Psoas muscle (tissue), 8 donors: ENCODE data around the gene SLAIN1. TPM values are rescaled to one million over a fixed set of nuclear protein-coding genes. Genes with fewer than 3 reads are reported as not detected.

Experiments used
- ATAC-seq, 4 donors: fragments of 200-7000 bp; cut with Tn5 transposase; one replicate each; pipeline ENCODE4 v1.9.1; 2020; ENCODE audit warnings: moderate library complexity in 3 of 4, mild to moderate bottlenecking in 2 of 4
- DNase-seq, 2 donors: peaks; one replicate each; pipeline ENCODE4 v3.0.0-alpha.2; 2020
- H3K27ac ChIP-seq: fragments of 200-600 bp; one replicate; pipeline ENCODE4 v1.8.0; 2022
- H3K27me3 ChIP-seq, 3 donors: fragments of 200-600 bp in 1 of 3; one replicate each; pipeline versions ENCODE4 v1.6.1 to v1.8.0; 2013 to 2022; ENCODE audit warnings: low read length in 2 of 3, mild to moderate bottlenecking in 2 of 3, moderate library complexity in 1 of 3; ENCODE audit not compliant: insufficient read depth in 3 of 3
- H3K36me3 ChIP-seq, 2 donors: fragments of 200-600 bp in 1 of 2; one replicate each; pipeline versions ENCODE4 v1.6.1 to v1.8.0; 2013 to 2022; ENCODE audit warnings: low read depth in 1 of 2, mild to moderate bottlenecking in 1 of 2, moderate library complexity in 1 of 2; ENCODE audit not compliant: insufficient read depth in 1 of 2
- H3K4me1 ChIP-seq: fragments of 200-600 bp; one replicate; pipeline ENCODE4 v1.8.0; 2022
- H3K4me3 ChIP-seq: fragments of 200-600 bp; one replicate; pipeline ENCODE4 v1.8.0; 2022; ENCODE audit warnings: mild to moderate bottlenecking
- H3K9me3 ChIP-seq: fragments of 200-600 bp; one replicate; pipeline ENCODE4 v1.8.0; 2022
- CTCF ChIP-seq: fragments of 200-600 bp; IDR thresholded peaks from one replicate; pipeline ENCODE4 v1.8.0; 2022; ENCODE audit warnings: antibody characterized with exemption
- WGBS, 3 donors: extraction: QIAGEN DNeasy Blood & Tissue Kit; methylation state at CpG; one replicate each; pipeline versions ENCODE4 v1.1.6 to v1.1.7; 2013; 5-methylcytosine and 5-hydroxymethylcytosine counted together
- intact Hi-C, 2 donors: fragments of 100-400 bp; cut with DNase I; formaldehyde crosslinking; loops; one replicate each; pipeline versions ENCODE4 v1.11.0 to v1.14.2; 2022
- polyA plus RNA-seq, 3 donors: library from polyadenylated mRNA; stranded (reverse); fragments of 200-250 nt; gene quantifications; one replicate each; pipeline ENCODE4 v1.2.3, GENCODE V29; 2013
- total RNA-seq, 4 donors: library from RNA; stranded (reverse); fragmentation: NEBNext Ultra II Directional in 2 of 4; extraction: Animal tissue kit (Norgen Biotek cat#: 25700) in 2 of 4; gene quantifications; one replicate each; pipeline versions ENCODE4 v1.2.1 to v1.2.4, GENCODE V29; 2021 to 2023
- donor health status: healthy with polysubstance abuse.
- donor health status: DM: no; HTN: no; CAD: no; lungs with moderate emphysema.
- donor health status: Bipolar disorder and iron deficiency.
- donor health status: healthy.
- donor health status: DM: yes; HTN: yes; CAD: no.
- donor health status: DM: no; HTN: no; CAD: no.
- donor health status: DM: no; HTN: no; CAD: no.
- donor health status: DM: yes; HTN: yes; CAD: no.

Gene SLAIN1
- total and polyA plus RNA-seq, 7 donors = 0.69 to 6.6 (median 3.1) TPM

- ATAC-seq (no peak), DNase-seq (no peak)
- no peak overlapping the region for H3K4me3 ChIP-seq
- intact Hi-C loops = no loop called here
- no peaks in the 10 kb centered on the region for H3K9me3 ChIP-seq
- no peak overlapping the region for H3K27ac ChIP-seq
- no peaks in the 10 kb centered on the region for H3K27me3 ChIP-seq
- H3K4me1 ChIP-seq = no peaks in the 10 kb centered on the region
- no peak for TF ChIP-seq CTCF
- H3K36me3 ChIP-seq = no peaks in the 10 kb centered on the region
Measured at GRCh38 chr13:77674852-77675251, 22.6 kb upstream of the SLAIN1 start.

- ATAC-seq (no peak), DNase-seq (no peak)
- WGBS, 3 donors = 20 to 38% (median 25%) methylated on average over 5 of the region's 5 CpGs
- Histone ChIP-seq H3K4me1 (no peaks in the 10 kb centered on the region), H3K36me3 (no peaks in the 10 kb centered on the region), H3K27ac (no peak overlapping the region), H3K9me3 (no peaks in the 10 kb centered on the region), H3K4me3 (no peak overlapping the region), H3K27me3 (no peaks in the 10 kb centered on the region)
- no peak for TF ChIP-seq CTCF
- intact Hi-C loops = no loop called here
Measured at GRCh38 chr13:77678691-77679235, 18.7 kb upstream of the SLAIN1 start.

GRCh38 chr13:77687799-77688198 lies 9.7 kb upstream of the SLAIN1 start:
- no peaks in the 10 kb centered on the region for H3K36me3 ChIP-seq
- H3K27me3 ChIP-seq = no peaks in the 10 kb centered on the region
- ATAC-seq (no peak), DNase-seq (no peak)
- 71 to 73% (median 72%) methylated on average over 2 of the region's 2 CpGs for WGBS, 3 donors
- no peak overlapping the region for H3K4me3 ChIP-seq
- TF ChIP-seq CTCF = no peak
- no peak overlapping the region for H3K27ac ChIP-seq
- intact Hi-C loops = no loop called here
- H3K4me1 ChIP-seq = no peaks in the 10 kb centered on the region
- peaks cover 7% of the 10 kb centered on the region for H3K9me3 ChIP-seq

- DNase-seq (no peak), ATAC-seq (no peak)
- 32 to 55% (median 42%) methylated on average over 1 of the region's 1 CpG for WGBS, 3 donors
- intact Hi-C loops = loop anchor here in 1 of 2 donors (10.0 kb wide), 1 partner anchor 367 kb away; the partner anchor contains the start of gene MYCBP2
- Histone ChIP-seq H3K27ac (no peak overlapping the region), H3K4me1 (no peaks in the 10 kb centered on the region), H3K27me3 (no peaks in the 10 kb centered on the region), H3K9me3 (peaks cover 2% of the 10 kb centered on the region), H3K36me3 (no peaks in the 10 kb centered on the region), H3K4me3 (no peak overlapping the region)
- TF ChIP-seq CTCF = no peak
Measured at GRCh38 chr13:77691871-77692270, 5.6 kb upstream of the SLAIN1 start.
